Ramos (cell line): ENCODE results near the gene OR6Q1.
"Not testable (repeated sequence)": the region's sequence is repeated elsewhere in the genome, so short reads cannot be mapped to it uniquely, and the experiment has no call there.

ENCODE experiments used
- in situ Hi-C: fragments of 300-500 bp; cut with MboI; formaldehyde crosslinking; loops from one replicate; pipeline ENCODE4 v1.14.3; 2022; ENCODE audit warnings: low sequenced_read_pairs; ENCODE audit not compliant: unreplicated experiment

OR6Q1 gene

GRCh38 chr11:58030653-58031052 lies at the start of gene OR6Q1:
Gene OR6Q1, plus strand, starts transcription at chr11:58030953. Its CDS starts 0 bp downstream, at chr11:58030953.
- in situ Hi-C loops = no loop called here

- in situ Hi-C loops = no loop called here
Observed at GRCh38 chr11:57981536-57981935, 49.2 kb upstream of the OR6Q1 start.

- in situ Hi-C loops = no loop called here
Observed at GRCh38 chr11:57982776-57983175, 48.0 kb upstream of the OR6Q1 start.

- in situ Hi-C loops = no loop called here
Observed at GRCh38 chr11:57983191-57983590, 47.6 kb upstream of the OR6Q1 start.

GRCh38 chr11:57999523-57999922 lies 31.2 kb upstream of the OR6Q1 start:
- in situ Hi-C loops = not testable (repeated sequence)

GRCh38 chr11:58000021-58000420 lies 30.7 kb upstream of the OR6Q1 start:
- in situ Hi-C loops = not testable (repeated sequence)

GRCh38 chr11:58000699-58001098 lies 30.1 kb upstream of the OR6Q1 start:
- in situ Hi-C loops = no loop called here

- in situ Hi-C loops = no loop called here
Observed at GRCh38 chr11:58003036-58003435, 27.7 kb upstream of the OR6Q1 start.

- in situ Hi-C loops = no loop called here
Observed at GRCh38 chr11:58003591-58003990, 27.2 kb upstream of the OR6Q1 start.

GRCh38 chr11:58004664-58005063 lies 26.1 kb upstream of the OR6Q1 start:
- in situ Hi-C loops = no loop called here

- in situ Hi-C loops = no loop called here
Observed at GRCh38 chr11:58006940-58007339, 23.8 kb upstream of the OR6Q1 start.

- in situ Hi-C loops = no loop called here
Observed at GRCh38 chr11:58011771-58012170, 19.0 kb upstream of the OR6Q1 start.

GRCh38 chr11:58023435-58023931 lies 7.3 kb upstream of the OR6Q1 start, which contains the start of gene OR9Q1:
Gene OR9Q1, plus strand, starts transcription at chr11:58023881. Its CDS starts 155,564 bp downstream, at chr11:58179445.
- in situ Hi-C loops = no loop called here

- in situ Hi-C loops = no loop called here
Observed at GRCh38 chr11:58024601-58025091, 6.1 kb upstream of the OR6Q1 start.

GRCh38 chr11:58027341-58027740 lies 3.4 kb upstream of the OR6Q1 start:
- in situ Hi-C loops = no loop called here

GRCh38 chr11:58028687-58029411 lies 1.9 kb upstream of the OR6Q1 start:
- in situ Hi-C loops = no loop called here

GRCh38 chr11:58034471-58034870 lies 3.7 kb downstream of the OR6Q1 start:
- in situ Hi-C loops = no loop called here

- in situ Hi-C loops = no loop called here
Observed at GRCh38 chr11:58039589-58039988, 8.8 kb downstream of the OR6Q1 start.

GRCh38 chr11:58043379-58043778 lies 12.6 kb downstream of the OR6Q1 start:
- in situ Hi-C loops = no loop called here

GRCh38 chr11:58046231-58046630 lies 15.5 kb downstream of the OR6Q1 start:
- in situ Hi-C loops = no loop called here

- in situ Hi-C loops = no loop called here
Observed at GRCh38 chr11:58047818-58048217, 17.1 kb downstream of the OR6Q1 start.
